OCI-LY3 (cell line): ENCODE results near the gene EPO.

Experiments
- CTCF ChIP-seq: fragments of 200-600, 300-600 bp; sonication (generic); IDR thresholded peaks from 2 replicates; pipeline ENCODE4 v1.5.1; 2014; ENCODE audit warnings: antibody characterized with exemption, low read length, low read depth
- EZH2phosphoT487 ChIP-seq: fragments of 200-600 bp; shearing (Covaris generic); IDR thresholded peaks from 2 replicates; pipeline ENCODE4 v1.6.1; 2018; ENCODE audit warnings: antibody characterized with exemption, mixed run types, low read depth

DNA sequence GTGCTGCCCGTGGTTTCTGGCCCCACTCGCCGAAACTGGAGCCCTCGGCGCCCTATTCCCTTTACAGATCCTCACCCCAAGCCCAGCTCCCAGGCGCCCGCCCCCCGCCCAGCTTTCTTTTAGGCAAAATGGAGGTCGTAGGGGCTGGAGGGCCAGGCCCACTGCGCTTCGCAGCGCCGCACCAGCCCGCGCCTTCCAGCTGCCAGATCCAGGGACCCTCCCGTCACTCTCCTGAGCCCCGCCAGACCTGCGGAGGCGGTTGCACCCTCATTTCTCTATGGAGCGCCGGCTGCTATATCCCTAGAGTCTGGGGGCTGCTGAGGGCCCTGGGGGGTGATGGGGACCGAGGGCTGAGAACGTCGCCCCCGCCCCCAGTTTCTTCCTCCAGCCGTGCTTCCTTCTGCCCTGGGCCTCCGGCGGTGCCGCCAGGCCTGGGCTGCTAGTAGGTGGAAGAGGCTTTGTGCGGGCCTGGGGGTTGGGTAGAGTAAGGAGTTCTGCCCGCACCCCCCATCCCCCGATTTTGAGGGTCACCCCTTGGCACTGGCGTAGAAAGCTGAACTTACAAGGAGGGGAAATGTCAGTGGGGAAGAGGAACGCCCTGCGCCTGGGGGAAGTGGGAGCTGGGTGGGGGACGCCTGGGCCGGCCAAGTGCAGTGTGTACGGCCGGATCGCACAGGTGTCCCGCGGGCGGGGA is 45.7 kb upstream of the EPO start:
- TF ChIP-seq CTCF (no peak), EZH2phosphoT487 (no peak)
